Fibroblast of pulmonary artery (primary cell): Measurements from ENCODE around the gene LEPR.
"Not testable (repeated sequence)": the region's sequence is repeated elsewhere in the genome, so short reads cannot be mapped to it uniquely, and the experiment has no call there.

Experiments
- DNase-seq: peaks from one replicate; pipeline ENCODE4 v3.0.0-alpha.2; 2010; ENCODE audit warnings: low read depth
- H3K4me3 ChIP-seq: replicated peaks from 2 replicates; pipeline ENCODE4 v1.5.1; 2011; ENCODE audit warnings: low read depth, mild to moderate bottlenecking, control low read depth, low read length, moderate library complexity
- CTCF ChIP-seq: IDR thresholded peaks from 2 replicates; pipeline ENCODE4 v1.5.1; 2011; ENCODE audit warnings: mild to moderate bottlenecking, control low read depth, low read length, inconsistent platforms; ENCODE audit errors: missing control alignments

Gene LEPR

GRCh38 chr1:65420590-65421350 lies at the start of gene LEPR, which contains the start of gene LEPROT:
Gene LEPR, plus strand, starts transcription at chr1:65420668. Its CDS starts 144,898 bp downstream, at chr1:65565566.
Gene LEPROT, plus strand, starts transcription at chr1:65420668. Its CDS starts 57 bp downstream, at chr1:65420725.
- peak within 1 kb of the TSS; percentile 89 for H3K4me3 ChIP-seq
- no peak for DNase-seq
- no peak for TF ChIP-seq CTCF

GRCh38 chr1:65371544-65371943 lies 48.9 kb upstream of the LEPR start:
- no peak for TF ChIP-seq CTCF
- no peak for DNase-seq
- H3K4me3 ChIP-seq = no peak overlapping the region

- H3K4me3 ChIP-seq = no peak overlapping the region
- TF ChIP-seq CTCF = no peak
- peak; percentile 11 for DNase-seq
Observed at GRCh38 chr1:65372557-65372956, 47.9 kb upstream of the LEPR start.

- no peak overlapping the region for H3K4me3 ChIP-seq
- no peak for TF ChIP-seq CTCF
- no peak for DNase-seq
Observed at GRCh38 chr1:65377496-65378246, 42.8 kb upstream of the LEPR start.

GRCh38 chr1:65378247-65378946 lies 42.1 kb upstream of the LEPR start:
- H3K4me3 ChIP-seq = no peak overlapping the region
- TF ChIP-seq CTCF = no peak
- no peak for DNase-seq

GRCh38 chr1:65384426-65384825 lies 36.0 kb upstream of the LEPR start:
- H3K4me3 ChIP-seq, DNase-seq: not testable (repeated sequence)

- DNase-seq = no peak
- no peak for TF ChIP-seq CTCF
- no peak overlapping the region for H3K4me3 ChIP-seq
Observed at GRCh38 chr1:65386439-65386838, 34.0 kb upstream of the LEPR start.
